Mononuclear cell (primary cell): ENCODE results near the gene GPATCH2L. TPM values are rescaled to one million over a fixed set of nuclear protein-coding genes. Genes with fewer than 3 reads are reported as not detected.

Experiments used
- H3K27me3 ChIP-seq: 2 replicates; pipeline ENCODE4 v1.6.0; 2011; ENCODE audit warnings: low read length, control low read depth; ENCODE audit not compliant: insufficient read depth
- H3K4me1 ChIP-seq: 2 replicates; pipeline ENCODE4 v1.5.1; 2011; ENCODE audit warnings: mild to moderate bottlenecking, low read length, control low read depth; ENCODE audit not compliant: insufficient read depth
- H3K4me3 ChIP-seq: 2 replicates; pipeline ENCODE4 v1.5.1; 2011; ENCODE audit warnings: mild to moderate bottlenecking, low read length, moderate library complexity
- H3K9me3 ChIP-seq: 2 replicates; pipeline ENCODE4 v1.5.1; 2011; ENCODE audit warnings: low read depth, mild to moderate bottlenecking, control low read depth, low read length
- total RNA-seq: library from RNA; depleted of rRNA; stranded (reverse); fragments of >200 nt; gene quantifications from one replicate; pipeline ENCODE4 v1.2.3, GENCODE V29; 2012

GPATCH2L gene
- total RNA-seq, 1 donor = 128 TPM

- Histone ChIP-seq H3K4me3 (no peak overlapping the region), H3K4me1 (no peaks in the 10 kb centered on the region), H3K27me3 (no peaks in the 10 kb centered on the region), H3K9me3 (no peaks in the 10 kb centered on the region)
These were observed 12.1 kb downstream of the GPATCH2L start for GRCh38 chr14:76163668-76164363.

GRCh38 chr14:76168531-76168930 is 16.8 kb downstream of the GPATCH2L start:
- no peaks in the 10 kb centered on the region for H3K27me3 ChIP-seq
- H3K4me3 ChIP-seq = no peak overlapping the region
- H3K9me3 ChIP-seq = no peaks in the 10 kb centered on the region
- H3K4me1 ChIP-seq = no peaks in the 10 kb centered on the region

- no peak overlapping the region for H3K4me3 ChIP-seq
- no peaks in the 10 kb centered on the region for H3K27me3 ChIP-seq
- no peaks in the 10 kb centered on the region for H3K9me3 ChIP-seq
- H3K4me1 ChIP-seq = no peaks in the 10 kb centered on the region
These were observed 18.1 kb downstream of the GPATCH2L start for GRCh38 chr14:76169776-76170175.

GRCh38 chr14:76174982-76175381 is 23.3 kb downstream of the GPATCH2L start:
- H3K4me1 ChIP-seq = no peaks in the 10 kb centered on the region

GRCh38 chr14:76175942-76176341 is 24.2 kb downstream of the GPATCH2L start:
- no peaks in the 10 kb centered on the region for H3K4me1 ChIP-seq
- no peaks in the 10 kb centered on the region for H3K27me3 ChIP-seq
- no peaks in the 10 kb centered on the region for H3K9me3 ChIP-seq
- no peak overlapping the region for H3K4me3 ChIP-seq

More at GRCh38 chr14:76174982-76175381, 23.3 kb downstream of the GPATCH2L start:
- H3K27me3 ChIP-seq = no peaks in the 10 kb centered on the region
- no peak overlapping the region for H3K4me3 ChIP-seq
- H3K9me3 ChIP-seq = no peaks in the 10 kb centered on the region

- H3K9me3 ChIP-seq = no peaks in the 10 kb centered on the region
- no peaks in the 10 kb centered on the region for H3K4me1 ChIP-seq
- no peaks in the 10 kb centered on the region for H3K27me3 ChIP-seq
- H3K4me3 ChIP-seq = no peak overlapping the region
These were observed 29.8 kb downstream of the GPATCH2L start for GRCh38 chr14:76181546-76181945.

- H3K9me3 ChIP-seq = no peaks in the 10 kb centered on the region
- no peaks in the 10 kb centered on the region for H3K27me3 ChIP-seq
- no peak overlapping the region for H3K4me3 ChIP-seq
- peaks cover 20% of the 10 kb centered on the region for H3K4me1 ChIP-seq
These were observed 34.7 kb downstream of the GPATCH2L start for GRCh38 chr14:76186308-76187027.

- Histone ChIP-seq H3K27me3 (no peaks in the 10 kb centered on the region), H3K9me3 (no peaks in the 10 kb centered on the region)
These were observed 39.6 kb downstream of the GPATCH2L start for GRCh38 chr14:76191297-76191696.

GRCh38 chr14:76193696-76194095 is 42.0 kb downstream of the GPATCH2L start:
- Histone ChIP-seq H3K4me1 (peaks cover 21% of the 10 kb centered on the region), H3K27me3 (no peaks in the 10 kb centered on the region), H3K4me3 (no peak overlapping the region), H3K9me3 (no peaks in the 10 kb centered on the region)

More at GRCh38 chr14:76191297-76191696, 39.6 kb downstream of the GPATCH2L start:
- H3K4me3 ChIP-seq = no peak overlapping the region
- H3K4me1 ChIP-seq = peaks cover 25% of the 10 kb centered on the region

GRCh38 chr14:76194327-76194726 is 42.6 kb downstream of the GPATCH2L start:
- Histone ChIP-seq H3K4me1 (peaks cover 21% of the 10 kb centered on the region), H3K9me3 (no peaks in the 10 kb centered on the region), H3K27me3 (no peaks in the 10 kb centered on the region), H3K4me3 (no peak overlapping the region)

GRCh38 chr14:76195003-76195402 is 43.3 kb downstream of the GPATCH2L start:
- Histone ChIP-seq H3K4me3 (no peak overlapping the region), H3K4me1 (peaks cover 18% of the 10 kb centered on the region), H3K9me3 (no peaks in the 10 kb centered on the region), H3K27me3 (no peaks in the 10 kb centered on the region)

- peaks cover under 1% of the 10 kb centered on the region for H3K4me1 ChIP-seq
- no peak overlapping the region for H3K4me3 ChIP-seq
- no peaks in the 10 kb centered on the region for H3K27me3 ChIP-seq
- no peaks in the 10 kb centered on the region for H3K9me3 ChIP-seq
These were observed 45.4 kb downstream of the GPATCH2L start for GRCh38 chr14:76196980-76197695.

GRCh38 chr14:76201162-76201561 is 49.4 kb downstream of the GPATCH2L start:
- Histone ChIP-seq H3K9me3 (no peaks in the 10 kb centered on the region), H3K27me3 (no peaks in the 10 kb centered on the region), H3K4me3 (no peak overlapping the region), H3K4me1 (no peaks in the 10 kb centered on the region)

GRCh38 chr14:76203086-76204001 is 51.6 kb downstream of the GPATCH2L start:
- Histone ChIP-seq H3K4me3 (no peak overlapping the region), H3K4me1 (no peaks in the 10 kb centered on the region), H3K9me3 (no peaks in the 10 kb centered on the region), H3K27me3 (no peaks in the 10 kb centered on the region)
